Measurements from ENCODE around the gene PRIM2.
"Not testable (repeated sequence)": the region's sequence is repeated elsewhere in the genome, so short reads cannot be mapped to it uniquely, and the experiment has no call there.

Gene PRIM2

DNA sequence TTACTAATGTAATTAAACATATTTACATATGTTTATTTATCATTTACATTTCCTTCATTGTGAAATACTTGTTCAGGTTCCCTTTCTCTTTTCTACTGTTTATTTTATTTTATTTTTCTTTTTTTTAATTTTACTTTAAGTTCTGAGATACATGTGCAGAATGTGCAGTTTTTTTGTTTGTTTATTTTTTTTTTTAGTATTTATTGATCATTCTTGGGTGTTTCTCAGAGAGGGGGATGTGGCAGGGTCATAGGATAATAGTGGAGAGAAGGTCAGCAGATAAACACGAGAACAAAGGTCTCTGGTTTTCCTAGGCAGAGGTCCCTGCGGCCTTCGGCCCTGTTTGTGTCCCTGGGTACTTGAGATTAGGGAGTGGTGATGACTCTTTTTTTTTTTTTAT, 8.7 kb upstream of the PRIM2 start:
- H3K27me3 ChIP-seq (ENCODE audit: control insufficient read depth, insufficient read depth, low read length); H3K9ac ChIP-seq (ENCODE audit: low read length); H3K27ac ChIP-seq (ENCODE audit: low read depth, low read length); H3K4me3 ChIP-seq (ENCODE audit: low read depth, low read length); H3K9me3 ChIP-seq (ENCODE audit: control insufficient read depth, insufficient read depth, low read depth, low read length); H3K36me3 ChIP-seq (ENCODE audit: control insufficient read depth, insufficient read depth, low read length); H3K4me1 ChIP-seq (ENCODE audit: control insufficient read depth, insufficient read depth, low read length): not testable (repeated sequence)

- H3K9me3 ChIP-seq (ENCODE audit: control insufficient read depth, insufficient read depth, low read depth, low read length); H3K36me3 ChIP-seq (ENCODE audit: control insufficient read depth, insufficient read depth, low read length); H3K4me3 ChIP-seq (ENCODE audit: low read depth, low read length); H3K9ac ChIP-seq (ENCODE audit: low read length); H3K27ac ChIP-seq (ENCODE audit: low read depth, low read length); H3K27me3 ChIP-seq (ENCODE audit: control insufficient read depth, insufficient read depth, low read length); H3K4me1 ChIP-seq (ENCODE audit: control insufficient read depth, insufficient read depth, low read length): not testable (repeated sequence)
Measured at GRCh38 chr6:57310095-57310816, 7.2 kb upstream of the PRIM2 start.

- H3K9ac ChIP-seq (ENCODE audit: low read length), result no peak overlapping the region
- H3K4me3 ChIP-seq (ENCODE audit: low read depth, low read length), result no peak overlapping the region
- H3K27me3 ChIP-seq (ENCODE audit: control insufficient read depth, insufficient read depth, low read length), result no peaks in the 10 kb centered on the region
- no peak overlapping the region for H3K27ac ChIP-seq (ENCODE audit: low read depth, low read length)
- H3K4me1 ChIP-seq (ENCODE audit: control insufficient read depth, insufficient read depth, low read length), result no peaks in the 10 kb centered on the region
- peaks cover 5% of the 10 kb centered on the region; the same call in 1 of the 2 replicates for H3K9me3 ChIP-seq (ENCODE audit: control insufficient read depth, insufficient read depth, low read depth, low read length)
- H3K36me3 ChIP-seq (ENCODE audit: control insufficient read depth, insufficient read depth, low read length), result no peaks in the 10 kb centered on the region
Measured at GRCh38 chr6:57310817-57311157, 6.6 kb upstream of the PRIM2 start.

DNA sequence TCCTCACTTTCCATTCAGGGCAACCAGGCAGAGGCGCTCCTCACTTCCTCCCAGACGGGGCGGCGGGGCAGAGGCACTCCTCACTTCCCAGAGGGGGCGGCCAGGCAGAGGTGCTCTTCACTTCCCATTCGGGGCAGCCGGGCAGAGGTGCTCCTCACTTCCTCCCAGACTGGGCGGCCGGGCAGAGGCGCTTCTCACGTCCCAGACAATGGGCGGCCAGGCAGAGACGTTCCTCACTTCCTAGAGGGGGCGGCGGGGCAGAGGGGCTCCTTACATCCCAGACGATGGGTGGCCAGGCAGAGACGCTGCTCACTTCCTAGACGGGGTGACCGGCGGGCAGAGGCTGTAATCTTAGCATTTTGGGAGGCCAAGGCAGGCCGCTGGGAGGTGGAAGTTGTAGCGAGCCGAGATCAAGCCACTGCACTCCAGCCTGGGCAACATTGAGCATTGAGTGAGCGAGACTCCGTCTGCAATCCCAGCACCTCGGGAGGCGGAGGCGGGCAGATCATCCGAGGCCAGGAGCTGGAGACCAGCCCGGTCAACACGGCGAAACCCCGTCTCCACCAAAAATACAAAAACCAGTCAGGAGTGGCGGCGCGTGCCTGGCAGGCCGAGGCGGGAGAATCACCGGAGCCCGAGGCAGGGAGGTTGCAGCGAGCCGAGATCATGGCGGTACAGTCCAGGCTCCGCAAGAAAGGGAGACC, 6.0 kb upstream of the PRIM2 start:
- H3K4me1 ChIP-seq (ENCODE audit: control insufficient read depth, insufficient read depth, low read length); H3K27me3 ChIP-seq (ENCODE audit: control insufficient read depth, insufficient read depth, low read length); H3K9me3 ChIP-seq (ENCODE audit: control insufficient read depth, insufficient read depth, low read depth, low read length); H3K36me3 ChIP-seq (ENCODE audit: control insufficient read depth, insufficient read depth, low read length); H3K9ac ChIP-seq (ENCODE audit: low read length); H3K27ac ChIP-seq (ENCODE audit: low read depth, low read length); H3K4me3 ChIP-seq (ENCODE audit: low read depth, low read length): not testable (repeated sequence)

DNA sequence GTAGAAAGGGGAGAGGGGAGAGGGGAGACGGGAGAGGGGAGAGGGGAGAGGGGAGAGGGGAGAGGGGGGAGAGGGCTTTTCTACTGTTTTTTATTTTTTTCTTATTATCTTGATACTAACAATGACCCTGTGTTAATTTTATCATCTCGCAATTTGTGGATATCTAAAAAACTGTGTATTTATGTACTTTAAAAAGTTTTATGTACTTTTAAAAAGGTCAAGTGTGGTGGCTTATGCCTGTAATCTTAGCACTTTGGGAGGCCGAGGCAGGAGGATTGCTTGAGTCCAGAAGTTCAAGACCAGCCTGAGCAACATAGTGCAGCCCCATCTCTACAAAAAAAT, 5.5 kb upstream of the PRIM2 start:
- Histone ChIP-seq H3K9me3 (ENCODE audit: control insufficient read depth, insufficient read depth, low read depth, low read length) (peaks cover 5% of the 10 kb centered on the region; the same call in 1 of the 2 replicates), H3K27ac (ENCODE audit: low read depth, low read length) (no peak overlapping the region), H3K36me3 (ENCODE audit: control insufficient read depth, insufficient read depth, low read length) (no peaks in the 10 kb centered on the region), H3K9ac (ENCODE audit: low read length) (no peak overlapping the region), H3K4me1 (ENCODE audit: control insufficient read depth, insufficient read depth, low read length) (no peaks in the 10 kb centered on the region), H3K4me3 (ENCODE audit: low read depth, low read length) (no peak overlapping the region), H3K27me3 (ENCODE audit: control insufficient read depth, insufficient read depth, low read length) (no peaks in the 10 kb centered on the region)

DNA sequence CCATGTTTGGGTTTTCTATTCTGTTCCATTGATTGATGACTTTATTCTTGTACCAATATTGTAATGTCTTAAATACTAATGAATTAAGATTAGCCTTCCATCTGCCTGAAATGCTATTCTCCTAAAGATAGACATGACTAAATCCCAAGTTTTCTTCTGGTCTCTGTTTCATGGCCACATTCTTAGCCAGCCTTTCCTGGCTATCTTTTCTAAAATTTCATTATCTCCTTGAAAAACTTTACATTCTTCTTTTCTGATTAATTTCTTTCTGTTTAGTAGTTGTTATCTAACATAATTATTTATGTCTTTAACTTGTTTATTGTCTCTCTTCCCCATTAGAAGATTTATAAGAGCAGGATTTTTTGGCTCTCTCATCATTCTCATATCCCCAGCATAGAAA, 4.4 kb upstream of the PRIM2 start:
- Histone ChIP-seq H3K9ac (ENCODE audit: low read length) (no peak overlapping the region), H3K4me3 (ENCODE audit: low read depth, low read length) (no peak overlapping the region), H3K4me1 (ENCODE audit: control insufficient read depth, insufficient read depth, low read length) (no peaks in the 10 kb centered on the region), H3K27ac (ENCODE audit: low read depth, low read length) (no peak overlapping the region), H3K36me3 (ENCODE audit: control insufficient read depth, insufficient read depth, low read length) (no peaks in the 10 kb centered on the region), H3K9me3 (ENCODE audit: control insufficient read depth, insufficient read depth, low read depth, low read length) (peaks cover 5% of the 10 kb centered on the region; the same call in 1 of the 2 replicates), H3K27me3 (ENCODE audit: control insufficient read depth, insufficient read depth, low read length) (no peaks in the 10 kb centered on the region)

- Histone ChIP-seq H3K9ac (ENCODE audit: low read length) (no peak overlapping the region), H3K27ac (ENCODE audit: low read depth, low read length) (no peak overlapping the region), H3K27me3 (ENCODE audit: control insufficient read depth, insufficient read depth, low read length) (no peaks in the 10 kb centered on the region), H3K4me1 (ENCODE audit: control insufficient read depth, insufficient read depth, low read length) (no peaks in the 10 kb centered on the region), H3K36me3 (ENCODE audit: control insufficient read depth, insufficient read depth, low read length) (peaks cover 4% of the 10 kb centered on the region; the same call in 1 of the 2 replicates), H3K4me3 (ENCODE audit: low read depth, low read length) (no peak overlapping the region), H3K9me3 (ENCODE audit: control insufficient read depth, insufficient read depth, low read depth, low read length) (peaks cover 5% of the 10 kb centered on the region; the same call in 1 of the 2 replicates)
Measured at GRCh38 chr6:57313711-57314471, 3.5 kb upstream of the PRIM2 start.

GRCh38 chr6:57315111-57315510, 2.3 kb upstream of the PRIM2 start:
- no peaks in the 10 kb centered on the region for H3K4me1 ChIP-seq (ENCODE audit: control insufficient read depth, insufficient read depth, low read length)
- H3K27ac ChIP-seq (ENCODE audit: low read depth, low read length), result no peak overlapping the region
- no peaks in the 10 kb centered on the region for H3K27me3 ChIP-seq (ENCODE audit: control insufficient read depth, insufficient read depth, low read length)

GRCh38 chr6:57315851-57316250, 1.6 kb upstream of the PRIM2 start:
- Histone ChIP-seq H3K27ac (ENCODE audit: low read depth, low read length) (no peak overlapping the region), H3K4me1 (ENCODE audit: control insufficient read depth, insufficient read depth, low read length) (no peaks in the 10 kb centered on the region), H3K9me3 (ENCODE audit: control insufficient read depth, insufficient read depth, low read depth, low read length) (peaks cover 5% of the 10 kb centered on the region; the same call in 1 of the 2 replicates), H3K9ac (ENCODE audit: low read length) (no peak overlapping the region), H3K4me3 (ENCODE audit: low read depth, low read length) (no peak overlapping the region), H3K36me3 (ENCODE audit: control insufficient read depth, insufficient read depth, low read length) (peaks cover 24% of the 10 kb centered on the region), H3K27me3 (ENCODE audit: control insufficient read depth, insufficient read depth, low read length) (no peaks in the 10 kb centered on the region)

More at GRCh38 chr6:57315111-57315510, 2.3 kb upstream of the PRIM2 start:
- peaks cover 5% of the 10 kb centered on the region; the same call in 1 of the 2 replicates for H3K9me3 ChIP-seq (ENCODE audit: control insufficient read depth, insufficient read depth, low read depth, low read length)
- no peak overlapping the region for H3K9ac ChIP-seq (ENCODE audit: low read length)
- peaks cover 16% of the 10 kb centered on the region for H3K36me3 ChIP-seq (ENCODE audit: control insufficient read depth, insufficient read depth, low read length)
- H3K4me3 ChIP-seq (ENCODE audit: low read depth, low read length), result no peak overlapping the region

DNA sequence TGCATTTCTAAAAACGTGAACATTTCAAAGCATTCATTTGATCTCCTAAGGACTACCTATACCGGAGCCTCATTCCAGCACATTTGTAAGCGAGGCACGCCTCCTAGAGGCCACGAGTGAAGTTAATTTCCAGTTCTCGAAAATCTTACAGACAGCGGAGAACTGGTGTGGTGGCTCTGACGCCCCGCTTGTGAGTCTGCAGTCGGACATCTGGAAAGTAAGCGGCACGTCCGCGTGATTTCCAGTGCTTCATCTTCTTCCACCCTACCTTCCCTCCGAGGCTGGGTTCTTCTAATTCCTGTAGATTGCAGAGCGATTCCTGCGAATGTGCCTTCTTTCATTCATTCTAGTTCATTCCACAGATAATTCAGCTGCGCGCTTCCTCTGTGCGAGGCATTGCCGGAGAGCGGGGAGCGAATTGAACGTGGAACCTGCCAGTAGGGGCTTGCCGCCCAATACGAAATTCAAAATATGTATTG, 810 bp upstream of the PRIM2 start:
- Histone ChIP-seq H3K27ac (ENCODE audit: low read depth, low read length) (no peak overlapping the region; the same call in 1 of the 2 replicates), H3K4me1 (ENCODE audit: control insufficient read depth, insufficient read depth, low read length) (no peaks in the 10 kb centered on the region), H3K9ac (ENCODE audit: low read length) (peak overlapping the region; percentile 57), H3K4me3 (ENCODE audit: low read depth, low read length) (peak overlapping the region; percentile 92), H3K36me3 (ENCODE audit: control insufficient read depth, insufficient read depth, low read length) (peaks cover 31% of the 10 kb centered on the region), H3K27me3 (ENCODE audit: control insufficient read depth, insufficient read depth, low read length) (no peaks in the 10 kb centered on the region), H3K9me3 (ENCODE audit: control insufficient read depth, insufficient read depth, low read depth, low read length) (peaks cover 1% of the 10 kb centered on the region; the same call in 1 of the 2 replicates)

DNA sequence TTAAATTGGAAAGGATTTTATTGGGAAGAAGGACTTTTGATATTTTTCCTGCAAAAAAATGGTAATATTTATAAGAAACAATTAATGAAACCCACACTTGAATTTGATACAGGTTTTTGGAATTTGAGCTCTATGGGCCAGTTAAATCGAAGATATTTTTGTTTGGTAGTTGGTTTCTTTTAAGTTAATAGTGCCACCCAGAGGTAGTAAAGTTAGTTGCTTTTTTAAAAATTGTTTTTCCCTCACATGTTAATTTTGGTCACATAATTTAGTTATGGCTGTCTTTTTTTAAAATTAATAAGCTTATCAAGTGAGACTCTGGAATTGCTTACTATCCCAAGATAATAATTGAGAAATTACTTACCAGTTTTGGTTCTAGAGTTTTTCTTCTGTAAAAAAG, 7.1 kb downstream of the PRIM2 start:
- H3K4me3 ChIP-seq (ENCODE audit: low read depth, low read length), result no peak overlapping the region
- no peaks in the 10 kb centered on the region for H3K4me1 ChIP-seq (ENCODE audit: control insufficient read depth, insufficient read depth, low read length)
- peaks cover 15% of the 10 kb centered on the region for H3K9me3 ChIP-seq (ENCODE audit: control insufficient read depth, insufficient read depth, low read depth, low read length)
- no peak overlapping the region for H3K9ac ChIP-seq (ENCODE audit: low read length)
- H3K27ac ChIP-seq (ENCODE audit: low read depth, low read length), result no peak overlapping the region
- no peaks in the 10 kb centered on the region for H3K27me3 ChIP-seq (ENCODE audit: control insufficient read depth, insufficient read depth, low read length)
- H3K36me3 ChIP-seq (ENCODE audit: control insufficient read depth, insufficient read depth, low read length), result peaks cover 97% of the 10 kb centered on the region

Data from HUES6 (cell line).